Effector CD4-positive, alpha-beta T cell (primary cell): ENCODE results near the gene ZNF280C.
A peak's percentile ranks its signal among the peaks of the same experiment; 100 is the strongest.

Experiments
- DNase-seq: peaks from one replicate; pipeline ENCODE4 v3.0.0-alpha.2; 2020

The ZNF280C gene

GRCh38 chrX:130176354-130176776 is 92.3 kb downstream of the ZNF280C start:
- no peak for DNase-seq

DNA sequence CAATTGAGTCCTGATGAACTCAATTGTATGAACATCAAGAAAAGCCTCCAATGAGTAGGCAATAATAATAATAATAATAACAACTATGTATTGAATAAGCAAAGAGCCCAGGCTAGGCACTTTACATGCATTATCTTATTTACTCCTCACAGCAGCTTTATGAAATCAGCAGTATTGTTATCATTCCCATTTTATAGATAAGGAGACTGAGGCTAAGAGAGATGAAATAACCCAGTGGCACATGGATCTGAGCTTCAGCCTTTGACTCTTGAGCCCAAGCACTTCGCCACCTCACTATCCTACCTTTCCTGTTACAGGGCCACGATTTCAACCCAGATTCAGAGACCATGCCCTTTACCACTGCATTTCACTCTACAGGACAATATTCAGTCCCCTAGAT is 93.8 kb downstream of the ZNF280C start:
- no peak for DNase-seq

DNA sequence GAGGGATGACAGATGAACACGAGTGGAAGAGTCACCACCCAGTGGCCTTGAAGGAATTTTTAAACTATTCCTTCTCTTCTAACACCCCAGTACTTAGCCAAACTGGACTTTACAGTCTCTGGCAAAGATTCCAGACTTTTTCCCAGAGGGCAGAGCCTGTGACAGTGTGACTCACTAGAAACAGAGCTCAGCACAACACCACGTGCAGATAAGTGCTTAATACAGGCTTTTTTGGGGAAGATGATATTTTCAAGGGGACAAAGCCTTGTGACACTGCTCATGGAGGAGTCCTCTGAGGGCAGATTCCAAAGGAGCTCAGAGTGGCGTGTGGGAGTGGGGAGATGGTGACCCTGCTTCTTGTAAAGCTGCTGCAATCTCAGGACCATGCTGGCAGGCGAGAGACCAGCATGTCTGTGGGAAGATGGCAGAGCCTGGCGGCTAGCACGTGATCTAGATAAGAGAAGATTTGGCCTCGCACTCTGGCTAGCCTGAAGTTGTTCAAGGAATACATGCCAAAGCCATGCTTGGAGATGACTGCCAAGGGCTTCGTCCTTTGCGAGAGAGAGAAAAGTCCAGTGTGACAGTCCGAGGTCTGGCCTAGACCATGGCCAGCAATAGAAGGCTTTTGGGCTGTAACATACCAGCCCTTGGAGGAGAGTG is 94.5 kb downstream of the ZNF280C start:
- no peak for DNase-seq

DNA sequence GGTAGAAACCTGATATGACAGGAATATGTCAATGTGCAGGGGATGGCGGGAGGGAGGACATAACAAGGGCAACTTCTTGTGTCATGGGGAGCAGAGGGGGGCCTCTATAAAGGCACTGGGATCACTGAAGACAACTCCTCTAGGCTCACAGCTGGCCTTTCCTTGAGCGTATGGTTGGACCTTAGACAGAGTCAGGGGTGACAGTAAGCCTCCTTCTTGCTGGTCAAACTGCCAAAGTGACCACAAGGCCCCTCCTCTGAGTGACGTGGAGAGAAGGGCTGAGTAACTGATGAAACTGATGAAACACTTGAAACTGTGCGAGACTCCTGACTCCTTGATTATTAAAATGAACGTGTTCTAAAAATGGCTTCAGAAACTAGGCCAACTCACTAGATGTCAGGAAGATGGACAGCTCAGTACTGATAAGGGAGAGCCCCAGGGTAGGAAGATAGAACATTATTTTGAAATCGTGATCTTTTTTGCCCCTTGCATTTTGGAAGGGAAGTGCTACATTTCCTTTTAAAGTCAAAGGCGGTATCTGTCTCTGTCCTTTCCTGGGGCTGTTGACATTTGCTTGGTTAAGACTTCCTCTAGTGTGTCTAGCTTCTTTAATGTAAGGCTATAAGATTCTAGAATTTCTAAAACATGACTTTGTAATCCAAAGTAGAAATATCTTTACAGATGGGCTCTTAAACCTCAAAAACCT is 95.4 kb downstream of the ZNF280C start:
- no peak for DNase-seq

DNA sequence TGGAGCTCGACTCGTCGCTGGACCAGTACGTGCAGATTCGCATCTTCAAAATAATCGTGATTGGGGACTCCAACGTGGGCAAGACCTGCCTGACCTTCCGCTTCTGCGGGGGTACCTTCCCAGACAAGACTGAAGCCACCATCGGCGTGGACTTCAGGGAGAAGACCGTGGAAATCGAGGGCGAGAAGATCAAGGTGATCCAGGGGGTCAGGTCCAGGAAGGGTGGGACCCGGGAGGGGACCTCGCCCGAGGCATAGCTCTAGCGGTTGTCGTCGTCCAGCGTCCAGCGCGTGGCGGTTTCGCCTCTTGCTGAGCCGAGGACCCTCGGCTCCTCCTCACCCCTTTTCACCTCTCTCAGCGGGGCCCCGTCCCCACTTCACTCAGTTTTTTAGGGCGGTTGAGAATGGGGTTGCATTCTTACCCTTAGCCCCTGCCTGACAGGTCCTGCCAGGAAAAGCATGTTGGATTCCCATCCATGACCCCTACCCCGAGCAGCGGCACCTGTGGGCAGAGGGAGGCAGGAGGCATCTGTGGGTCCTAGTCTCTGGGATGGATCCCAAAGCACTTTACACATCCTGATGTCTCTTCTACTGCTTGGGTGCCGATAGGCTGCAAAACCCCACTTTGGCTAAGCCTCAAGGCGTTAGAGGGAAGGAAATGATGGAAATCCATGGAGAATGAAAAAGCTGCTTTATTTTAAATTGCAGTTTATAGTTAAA is 96.4 kb downstream of the ZNF280C start:
- DNase-seq = no peak

GRCh38 chrX:130171446-130172126 is 97.1 kb downstream of the ZNF280C start, which contains the start of gene RAB33A:
Gene RAB33A (plus strand): TSS chrX:130171962. CDS start chrX:130172063, 101 bp downstream.
- DNase-seq = peak; percentile 29

DNA sequence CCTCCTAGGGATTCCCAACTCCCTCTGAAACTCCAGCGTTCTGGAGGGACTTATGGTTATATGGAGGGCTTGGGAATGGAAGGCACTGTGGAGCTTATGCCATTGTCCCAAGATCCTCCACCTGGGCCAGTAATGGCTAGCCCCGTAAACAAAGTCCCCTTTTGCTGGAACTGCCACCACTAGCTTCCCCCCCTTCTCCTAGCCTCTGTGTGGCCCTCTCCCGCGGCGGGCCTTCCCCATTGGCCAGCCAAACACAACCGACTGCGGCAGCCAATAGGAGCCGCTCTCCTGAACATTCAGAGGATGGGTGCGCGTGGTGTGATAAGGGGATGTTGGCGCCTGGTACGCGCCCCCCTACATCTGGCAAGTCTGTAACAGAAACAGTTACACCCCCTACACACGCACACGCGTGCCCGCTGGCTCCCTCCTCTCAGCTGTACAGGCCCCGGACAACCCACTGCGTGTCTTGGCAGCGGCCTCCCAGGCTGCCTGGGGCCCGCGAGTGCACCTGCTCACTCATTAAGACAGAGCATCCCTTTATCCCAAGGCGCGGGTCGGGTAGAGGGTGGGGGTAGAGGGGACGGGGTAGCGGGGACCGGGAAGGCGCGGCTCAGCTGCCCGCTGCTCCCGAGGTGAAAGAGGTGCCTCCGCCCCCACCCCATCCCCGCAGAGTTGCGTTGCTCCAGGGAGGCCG is 97.8 kb downstream of the ZNF280C start:
- DNase-seq = peak; percentile 52

DNA sequence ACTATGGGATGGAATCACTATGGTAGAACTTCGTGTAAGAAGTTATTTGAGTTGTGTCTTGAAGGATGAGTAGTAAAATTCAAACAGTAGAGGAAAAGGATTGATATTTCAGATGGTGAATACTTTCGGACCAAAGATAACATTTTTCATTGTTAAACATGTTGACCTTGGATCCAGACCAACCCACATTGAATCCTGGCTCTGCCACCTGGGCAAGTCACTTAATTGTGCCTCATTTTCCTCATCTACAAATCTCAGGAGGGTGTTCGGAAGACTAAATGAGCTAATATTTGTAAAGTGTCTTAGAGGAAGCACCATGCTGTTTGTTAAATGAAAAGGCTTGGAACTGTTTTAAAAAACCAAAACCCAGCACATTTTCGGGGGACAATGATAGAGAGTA is 101.7 kb downstream of the ZNF280C start:
- no peak for DNase-seq

GRCh38 chrX:130166503-130166777 is 102.3 kb downstream of the ZNF280C start:
- DNase-seq = no peak

DNA sequence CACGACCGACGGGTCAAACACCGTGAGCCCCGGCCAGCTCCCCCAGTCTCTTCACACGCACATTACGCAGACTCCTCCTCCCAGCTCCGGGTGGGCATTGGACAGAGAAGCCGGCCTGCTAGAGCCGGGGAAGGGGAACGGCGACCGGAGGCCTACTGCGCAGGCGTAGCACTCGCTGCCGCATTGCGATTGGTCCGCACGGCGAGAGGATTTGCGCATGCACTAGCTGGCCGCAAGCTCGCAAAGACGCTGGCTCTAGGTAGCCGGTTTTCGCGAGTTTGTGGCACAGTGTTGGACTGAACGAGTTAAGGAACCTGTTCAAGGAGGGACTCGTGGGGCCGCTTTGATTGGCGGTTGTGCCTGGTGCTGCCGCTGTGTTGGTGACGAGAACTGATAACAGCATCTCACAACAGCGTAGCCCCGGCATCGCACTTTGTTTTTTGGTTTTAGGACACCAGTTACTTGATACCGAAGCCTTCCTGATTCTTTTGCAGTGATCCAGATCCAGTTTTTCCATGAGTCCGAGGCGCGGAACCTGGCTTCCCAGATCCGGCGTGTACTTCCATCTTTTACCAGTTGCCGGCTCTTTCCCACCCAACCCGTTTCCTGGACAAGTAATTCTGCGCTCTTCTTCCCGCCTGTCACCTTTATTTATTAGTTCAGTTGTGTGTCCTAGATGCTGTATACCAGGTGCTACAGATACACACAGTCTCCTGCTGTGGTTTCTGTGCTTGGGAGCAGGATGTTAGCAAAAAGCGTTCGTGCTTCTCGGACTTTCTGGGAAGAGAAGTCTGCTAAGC is 102.8 kb downstream of the ZNF280C start, which contains the start of gene AIFM1:
AIFM1 (minus strand) TSS at position 139 of the 800 bp plus-strand sequence. CDS start 185 bp downstream, outside the sequence.
- peak; percentile 82 for DNase-seq

DNA sequence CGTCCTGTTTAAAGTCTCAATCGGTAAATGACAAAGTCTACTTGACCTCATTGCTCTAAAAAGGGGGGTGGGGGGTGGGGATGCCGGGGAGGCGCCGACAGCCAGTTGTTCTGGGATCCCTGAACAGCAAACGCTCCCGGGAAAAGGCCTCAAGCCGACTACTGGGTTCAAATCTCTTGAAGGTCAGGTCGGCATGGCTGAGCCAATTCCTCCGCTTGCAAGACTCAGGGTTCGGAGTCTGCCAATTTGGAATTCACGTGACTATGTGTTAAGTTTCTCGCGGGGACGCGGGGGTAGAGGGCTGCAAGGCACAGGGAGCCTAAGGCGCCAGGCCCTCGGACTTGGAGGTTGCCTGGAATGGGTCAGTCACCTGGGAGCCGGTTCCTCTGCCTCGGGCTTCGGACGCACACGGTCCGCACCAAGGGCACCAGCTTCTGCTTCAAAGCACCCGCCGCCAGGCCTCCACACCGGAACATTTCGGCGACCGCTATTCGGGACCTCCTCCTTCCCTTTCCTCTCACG is 103.5 kb downstream of the ZNF280C start:
- DNase-seq = no peak

GRCh38 chrX:130163398-130163797 is 105.3 kb downstream of the ZNF280C start:
- no peak for DNase-seq

DNA sequence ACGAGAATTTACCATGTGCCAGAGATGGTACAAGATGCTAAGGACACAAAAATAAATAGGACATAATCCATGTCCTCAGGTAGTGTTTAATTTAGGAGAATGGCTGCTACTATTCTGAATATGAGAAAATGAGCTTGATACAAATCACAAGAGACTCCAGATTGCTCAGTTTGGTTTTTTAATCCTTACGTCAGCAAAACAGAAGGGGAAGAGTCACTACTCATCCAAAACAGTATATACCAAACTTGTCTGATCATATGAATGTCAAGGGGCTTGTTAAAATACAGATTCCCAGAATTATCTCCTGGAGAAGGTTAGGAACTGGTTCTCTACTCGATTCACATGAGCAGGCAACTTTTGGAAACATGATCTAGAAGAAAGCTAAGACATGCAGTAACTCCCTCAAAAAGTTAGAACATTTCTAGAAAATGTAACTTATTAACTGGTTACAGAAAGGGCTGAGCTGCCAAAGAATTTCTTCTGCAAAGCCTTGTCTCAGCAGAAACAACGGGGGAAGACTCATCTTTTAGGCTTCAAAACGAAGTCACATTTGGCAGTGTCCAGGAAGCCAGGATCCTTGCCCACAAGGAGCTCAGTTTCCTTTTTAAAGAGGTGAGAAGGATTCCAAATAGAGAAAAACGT is 106.5 kb downstream of the ZNF280C start:
- DNase-seq = no peak

- DNase-seq = no peak
Observed at GRCh38 chrX:130159776-130160175, 108.9 kb downstream of the ZNF280C start.

DNA sequence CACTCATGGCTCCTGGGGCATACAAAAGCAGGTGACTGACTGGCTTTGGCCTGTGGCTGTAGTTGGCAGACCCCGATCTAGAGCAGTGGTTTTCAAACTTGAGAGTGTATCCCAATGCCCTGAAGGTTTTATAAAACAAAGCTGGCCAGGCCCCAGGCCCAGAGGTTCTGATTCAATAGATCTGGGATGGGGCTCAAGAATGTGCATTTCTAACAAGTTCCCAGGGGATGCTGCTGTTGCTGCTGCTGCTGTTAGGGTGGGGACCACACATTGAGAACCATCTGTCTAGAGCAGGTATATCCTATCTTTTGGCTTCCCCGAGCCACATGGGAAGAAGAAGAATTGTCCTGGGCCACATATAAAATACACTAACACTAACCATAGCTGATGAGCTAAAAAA is 110.4 kb downstream of the ZNF280C start:
- no peak for DNase-seq

DNA sequence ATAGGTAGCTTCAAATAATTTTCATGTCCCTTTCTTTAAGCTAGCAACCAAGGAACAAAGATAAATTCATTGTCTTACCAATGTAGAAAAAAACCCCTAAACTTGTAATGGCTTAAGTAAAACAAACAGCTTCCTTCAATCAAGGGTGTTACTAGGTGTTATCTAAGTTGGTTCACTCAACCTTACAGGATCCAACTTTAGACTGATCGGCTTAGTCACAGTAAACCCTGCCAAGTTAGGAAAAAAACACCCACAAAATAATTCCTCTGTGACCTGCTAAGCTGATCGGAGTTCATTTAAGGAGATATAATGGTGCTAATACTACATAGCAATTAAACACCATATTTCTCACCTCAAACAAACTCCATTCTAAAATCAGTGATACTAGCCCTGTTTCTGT is 113.1 kb downstream of the ZNF280C start:
- DNase-seq = no peak
